MCF 10A (cell line): Measurements from ENCODE around the gene PDE4D. TPM values are rescaled to one million over a fixed set of nuclear protein-coding genes. Genes with fewer than 3 reads are reported as not detected.

Experiments
- BruUV-seq: library from RNA; stranded (reverse); fragments of 400-500 nt; replicated peaks from 2 replicates; lab custom pipeline; 2021; lab: Mats Ljungman, UMichigan
- CTCF ChIA-PET: fragments of 300-600 bp; sonication (Branson Sonifier 250); formaldehyde crosslinking; extraction: SDS; loops from one replicate; lab custom pipeline; 2021; ENCODE audit warnings: antibody characterized with exemption, inconsistent platforms; lab: Yijun Ruan, JAX
- POLR2A ChIA-PET: fragments of 300-600, 350-650 bp; sonication (Branson Sonifier 250); formaldehyde crosslinking; extraction: SDS; loops from one replicate; lab custom pipeline; 2020; ENCODE audit warnings: antibody characterized with exemption, inconsistent platforms; lab: Yijun Ruan, JAX
- DNase-seq: peaks from one replicate; pipeline ENCODE4 v3.0.0-alpha.2; 2018; ENCODE audit not compliant: unreplicated experiment
- H3K27ac Mint-ChIP-seq: one replicate; pipeline ENCODE4 v1.8.0; 2022; ENCODE audit warnings: mild to moderate bottlenecking, low read depth, mixed read lengths; ENCODE audit not compliant: unreplicated experiment
- H3K27me3 Mint-ChIP-seq: one replicate; pipeline ENCODE4 v1.8.0; 2022; ENCODE audit warnings: mixed read lengths; ENCODE audit not compliant: insufficient read depth, unreplicated experiment
- H3K36me3 Mint-ChIP-seq: one replicate; pipeline ENCODE4 v1.8.0; 2022; ENCODE audit warnings: mild to moderate bottlenecking, moderate library complexity, mixed read lengths; ENCODE audit not compliant: insufficient read depth, unreplicated experiment
- H3K4me1 Mint-ChIP-seq: one replicate; pipeline ENCODE4 v1.8.0; 2022; ENCODE audit warnings: mixed read lengths; ENCODE audit not compliant: insufficient read depth, unreplicated experiment
- H3K4me3 Mint-ChIP-seq: one replicate; pipeline ENCODE4 v1.8.0; 2022; ENCODE audit warnings: mild to moderate bottlenecking, moderate library complexity, mixed read lengths; ENCODE audit not compliant: unreplicated experiment
- H3K9me3 Mint-ChIP-seq: one replicate; pipeline ENCODE4 v1.8.0; 2022; ENCODE audit warnings: mixed read lengths; ENCODE audit not compliant: unreplicated experiment
- intact Hi-C: fragments of 100-400 bp; cut with micrococcal nuclease; formaldehyde crosslinking; loops from 2 replicates; pipeline ENCODE4 v1.14.1; 2022
- total RNA-seq: library from RNA; stranded (reverse); gene quantifications from 2 replicates; pipeline ENCODE4 v1.2.3, GENCODE V29; 2022
- TF ChIP-seq, protein P1 (sequence below): fragments of 200-600 bp; IDR thresholded peaks from one replicate; pipeline ENCODE4 v1.8.0; 2022; ENCODE audit warnings: antibody characterized with exemption, mild to moderate bottlenecking; ENCODE audit not compliant: unreplicated experiment

The PDE4D gene
- total RNA-seq, 1 experiment from 2014 or later: 85.0 TPM

DNA sequence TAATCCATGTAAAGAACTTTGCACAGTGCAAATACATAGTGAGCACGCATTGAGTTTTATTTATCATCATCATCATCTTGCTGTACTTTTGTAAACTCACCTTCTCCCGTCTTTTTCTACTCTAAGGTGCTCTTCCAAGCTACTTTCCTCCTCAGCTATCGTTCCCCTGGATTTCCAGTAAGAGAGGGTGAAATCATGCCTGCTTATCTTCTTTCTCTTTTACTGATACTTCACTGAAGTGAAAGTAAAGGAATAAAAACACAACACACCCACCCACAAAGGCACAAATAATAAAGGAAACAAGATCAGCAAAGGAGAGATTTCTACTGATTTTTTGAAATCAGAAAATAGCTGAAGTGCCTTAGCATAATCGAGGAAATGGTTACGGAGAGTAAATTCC lies 800.8 kb downstream of the PDE4D start:
- Mint-ChIP-seq H3K27me3 (no peaks in the 10 kb centered on the region), H3K9me3 (peaks cover 11% of the 10 kb centered on the region), H3K4me3 (peak overlapping the region; percentile 16), H3K4me1 (peaks cover 20% of the 10 kb centered on the region), H3K27ac (no peak overlapping the region), H3K36me3 (peaks cover 11% of the 10 kb centered on the region)
- BruUV-seq: no TSS peak
- TF ChIP-seq, protein P1, sequence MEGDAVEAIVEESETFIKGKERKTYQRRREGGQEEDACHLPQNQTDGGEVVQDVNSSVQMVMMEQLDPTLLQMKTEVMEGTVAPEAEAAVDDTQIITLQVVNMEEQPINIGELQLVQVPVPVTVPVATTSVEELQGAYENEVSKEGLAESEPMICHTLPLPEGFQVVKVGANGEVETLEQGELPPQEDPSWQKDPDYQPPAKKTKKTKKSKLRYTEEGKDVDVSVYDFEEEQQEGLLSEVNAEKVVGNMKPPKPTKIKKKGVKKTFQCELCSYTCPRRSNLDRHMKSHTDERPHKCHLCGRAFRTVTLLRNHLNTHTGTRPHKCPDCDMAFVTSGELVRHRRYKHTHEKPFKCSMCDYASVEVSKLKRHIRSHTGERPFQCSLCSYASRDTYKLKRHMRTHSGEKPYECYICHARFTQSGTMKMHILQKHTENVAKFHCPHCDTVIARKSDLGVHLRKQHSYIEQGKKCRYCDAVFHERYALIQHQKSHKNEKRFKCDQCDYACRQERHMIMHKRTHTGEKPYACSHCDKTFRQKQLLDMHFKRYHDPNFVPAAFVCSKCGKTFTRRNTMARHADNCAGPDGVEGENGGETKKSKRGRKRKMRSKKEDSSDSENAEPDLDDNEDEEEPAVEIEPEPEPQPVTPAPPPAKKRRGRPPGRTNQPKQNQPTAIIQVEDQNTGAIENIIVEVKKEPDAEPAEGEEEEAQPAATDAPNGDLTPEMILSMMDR: no peak
- ChIA-PET POLR2A (interaction anchor here (0.6 kb wide), 1 partner anchor 696 kb away, joined by 3 read pairs; no protein-coding TSS in a partner anchor), CTCF (interaction anchor here (1.1 to 1.2 kb wide), 2 partner anchors 8 to 30 kb away, joined by 3 to 4 read pairs; no protein-coding TSS in a partner anchor)
- DNase-seq: no peak
- intact Hi-C loops: no loop called here

DNA sequence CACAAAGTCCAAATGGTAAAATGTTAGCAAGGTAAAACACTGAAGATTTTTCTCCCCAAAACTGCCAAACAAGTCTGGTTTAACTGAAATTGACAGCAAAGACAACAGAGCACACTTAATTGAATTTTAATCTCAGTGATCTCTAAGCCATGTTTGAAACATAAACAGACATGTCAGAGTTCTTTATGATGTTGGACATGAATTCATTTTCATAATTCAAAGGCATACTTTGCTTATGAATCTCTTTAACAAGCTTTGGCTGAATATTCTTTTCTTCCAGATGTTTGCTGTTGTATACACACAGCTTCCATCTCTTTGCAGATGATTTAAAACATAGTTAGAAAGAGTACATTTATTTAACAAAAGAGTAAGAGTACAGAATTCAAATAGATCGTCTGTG lies 801.6 kb downstream of the PDE4D start:
- no peak overlapping the region for H3K4me3 Mint-ChIP-seq
- POLR2A ChIA-PET: no interaction called here
- H3K4me1 Mint-ChIP-seq: peaks cover 12% of the 10 kb centered on the region
- CTCF ChIA-PET: no interaction called here
- peaks cover 15% of the 10 kb centered on the region for H3K9me3 Mint-ChIP-seq
- TF ChIP-seq, protein P1: no peak
- BruUV-seq: no TSS peak
- intact Hi-C loops: no loop called here
- no peaks in the 10 kb centered on the region for H3K27me3 Mint-ChIP-seq
- no peak for DNase-seq
- peaks cover 11% of the 10 kb centered on the region for H3K36me3 Mint-ChIP-seq
- H3K27ac Mint-ChIP-seq: no peak overlapping the region

DNA sequence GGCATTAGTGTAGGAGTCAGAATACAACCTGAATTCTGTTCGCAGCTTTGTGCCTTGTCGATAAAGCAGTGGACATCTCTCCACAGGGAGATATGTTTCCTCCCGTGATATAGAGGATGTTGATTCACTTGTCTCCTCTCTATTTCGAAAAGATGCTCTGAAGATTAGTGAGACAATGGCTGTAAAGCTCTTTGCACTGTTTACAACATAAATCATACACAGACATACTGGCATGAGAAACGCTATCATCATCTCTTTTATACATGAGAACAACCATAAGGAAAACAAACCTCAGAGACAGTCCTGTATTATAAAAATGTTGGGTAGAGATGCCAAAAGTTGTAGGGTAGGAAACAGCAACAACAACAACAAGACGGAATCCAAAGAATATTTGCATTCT lies 803.2 kb downstream of the PDE4D start:
- Mint-ChIP-seq H3K9me3 (peaks cover 15% of the 10 kb centered on the region), H3K4me1 (peaks cover 7% of the 10 kb centered on the region), H3K36me3 (peaks cover 11% of the 10 kb centered on the region), H3K27ac (no peak overlapping the region), H3K4me3 (no peak overlapping the region), H3K27me3 (no peaks in the 10 kb centered on the region)
- TF ChIP-seq, protein P1: no peak
- intact Hi-C loops: no loop called here
- BruUV-seq: no TSS peak
- POLR2A ChIA-PET: no interaction called here
- DNase-seq: no peak
- CTCF ChIA-PET: no interaction called here

DNA sequence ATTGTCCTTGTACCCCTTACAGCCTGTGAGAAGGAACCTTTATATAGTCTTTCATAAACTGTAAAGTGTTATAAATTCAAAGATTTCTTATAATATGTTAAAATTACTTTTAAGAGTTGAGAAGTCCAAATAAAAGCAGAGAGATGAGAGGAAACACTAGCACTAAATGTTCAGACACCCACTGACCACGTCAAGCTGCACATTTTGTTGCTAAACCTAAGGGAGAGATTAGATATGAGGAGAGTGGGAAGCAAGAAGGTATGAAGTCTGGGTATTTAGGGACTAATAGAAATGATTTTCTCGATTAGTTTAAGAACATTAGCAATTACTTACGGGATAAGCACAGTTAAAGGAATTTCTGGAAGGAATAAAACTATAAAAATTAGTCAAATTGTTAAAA lies 803.8 kb downstream of the PDE4D start:
- peaks cover 15% of the 10 kb centered on the region for H3K9me3 Mint-ChIP-seq
- no TSS peak for BruUV-seq
- H3K4me3 Mint-ChIP-seq: no peak overlapping the region
- DNase-seq: no peak
- no peaks in the 10 kb centered on the region for H3K27me3 Mint-ChIP-seq
- intact Hi-C loops: no loop called here
- no peak overlapping the region for H3K27ac Mint-ChIP-seq
- H3K4me1 Mint-ChIP-seq: peaks cover 7% of the 10 kb centered on the region
- POLR2A ChIA-PET: interaction anchor here (1.1 kb wide), 1 partner anchor 15 kb away, joined by 3 read pairs; no protein-coding TSS in a partner anchor
- peaks cover 11% of the 10 kb centered on the region for H3K36me3 Mint-ChIP-seq
- CTCF ChIA-PET: interaction anchor here (0.8 kb wide), 1 partner anchor 199 kb away, joined by 4 read pairs; no protein-coding TSS in a partner anchor
- TF ChIP-seq, protein P1: no peak
